LHCN-M2 (cell line): ENCODE measurements around the gene PDGFC. TPM values are rescaled to one million over a fixed set of nuclear protein-coding genes. Genes with fewer than 3 reads are reported as not detected.

Experiments used
- DNase-seq: peaks from one replicate; pipeline ENCODE4 v3.0.0-alpha.2; 2012; ENCODE audit warnings: low read depth
- polyA plus RNA-seq: library from polyadenylated mRNA; unstranded; fragments of >200 nt; gene quantifications from one replicate; pipeline ENCODE4 v1.2.1, GENCODE V29; 2012; ENCODE audit warnings: missing spikeins
- total RNA-seq: library from RNA; depleted of rRNA; stranded (reverse); fragments of >200 nt; gene quantifications from 2 replicates; pipeline ENCODE4 v1.2.3, GENCODE V29; 2014; rRNA removed

The PDGFC gene
- total RNA-seq: 89.3 and 107 TPM in 2 replicates
- polyA plus RNA-seq: 68.1 TPM

DNA sequence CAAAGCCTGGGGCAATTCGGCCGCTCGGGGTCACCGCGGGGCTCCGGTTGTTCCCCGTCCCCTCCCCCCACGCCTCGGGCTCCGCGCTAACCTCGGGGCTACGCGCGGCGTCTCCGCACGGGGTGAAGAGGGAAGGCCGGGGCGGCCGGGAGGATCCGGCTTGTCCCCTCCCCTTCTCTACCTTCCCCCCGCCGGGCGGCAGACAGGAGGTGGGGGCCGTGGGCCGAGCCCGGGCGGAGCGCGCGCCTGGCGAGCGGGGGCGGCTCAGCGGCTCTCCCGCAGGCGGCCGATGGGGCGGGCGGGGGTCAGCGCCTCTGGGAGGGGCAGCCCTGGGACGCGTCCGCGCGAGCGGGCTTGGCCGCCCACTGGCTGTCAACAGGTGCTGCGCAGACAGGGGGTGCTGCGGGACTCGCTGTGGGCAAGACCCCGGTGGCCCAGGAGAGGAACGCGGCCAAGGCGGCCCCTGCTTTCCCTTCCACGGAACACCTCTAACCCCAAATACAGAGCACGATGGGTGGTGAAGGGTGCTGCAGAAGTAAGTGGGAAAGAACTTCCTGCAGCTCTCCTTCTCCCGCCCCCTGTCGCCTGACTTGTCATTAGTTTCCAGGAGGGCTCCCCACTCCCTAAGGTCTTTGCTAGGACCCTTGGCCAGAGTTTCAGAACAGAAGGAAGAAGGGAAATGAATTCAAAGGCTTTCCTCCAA, at the start of gene PDGFC:
Gene PDGFC (minus strand): TSS at position 124 of the 703 bp plus-strand sequence. CDS start 896 bp downstream, outside the sequence.
- DNase-seq: peak; percentile 82

DNA sequence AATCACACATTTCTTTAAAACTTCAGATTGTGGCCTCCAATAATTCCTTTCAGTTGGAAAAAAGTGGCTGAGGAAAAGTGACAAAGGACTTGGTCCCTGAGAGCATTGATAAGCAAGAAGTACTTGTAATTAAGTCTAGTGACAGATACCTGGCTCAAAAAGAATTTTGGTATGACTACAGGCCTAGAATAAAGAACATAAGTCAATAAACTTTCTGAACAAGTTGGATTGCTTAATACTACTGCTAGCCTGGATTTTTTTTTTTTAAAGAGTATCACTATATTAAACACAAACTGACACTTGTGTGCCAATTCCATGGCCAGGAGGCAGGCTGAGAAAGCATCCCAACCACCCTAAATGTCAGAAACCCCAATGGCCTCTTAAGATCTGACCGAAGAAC, 49.3 kb upstream of the PDGFC start:
- DNase-seq: no peak

DNA sequence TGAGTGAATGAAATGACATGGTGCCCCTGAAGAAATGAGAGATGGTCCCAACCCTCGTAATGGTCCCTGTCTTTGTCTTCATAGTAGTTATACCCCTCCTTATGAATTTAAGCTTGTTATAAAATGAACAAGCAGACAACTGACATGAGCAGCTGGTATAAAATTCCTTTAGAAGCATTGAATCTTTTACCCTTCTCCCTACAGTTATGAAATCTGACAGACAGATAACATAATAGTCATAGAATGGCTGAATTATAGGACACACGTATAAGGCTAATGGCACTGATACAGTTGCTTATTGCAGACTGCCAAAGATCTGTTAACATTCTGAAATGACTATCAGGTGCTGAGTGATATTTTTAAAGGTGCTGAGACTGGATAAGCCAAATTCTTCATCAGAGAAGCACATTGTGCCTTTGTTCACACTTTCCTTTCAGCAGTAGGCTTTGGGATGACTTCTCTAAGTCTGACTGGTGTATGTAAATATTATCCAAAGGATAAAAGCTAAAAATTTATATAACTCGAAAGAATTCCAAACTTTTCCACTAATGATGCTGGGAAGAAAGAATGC, 47.4 kb upstream of the PDGFC start:
- no peak for DNase-seq

- DNase-seq: peak; percentile 92
Observed at GRCh38 chr4:157014621-157015591, 43.3 kb upstream of the PDGFC start.

DNA sequence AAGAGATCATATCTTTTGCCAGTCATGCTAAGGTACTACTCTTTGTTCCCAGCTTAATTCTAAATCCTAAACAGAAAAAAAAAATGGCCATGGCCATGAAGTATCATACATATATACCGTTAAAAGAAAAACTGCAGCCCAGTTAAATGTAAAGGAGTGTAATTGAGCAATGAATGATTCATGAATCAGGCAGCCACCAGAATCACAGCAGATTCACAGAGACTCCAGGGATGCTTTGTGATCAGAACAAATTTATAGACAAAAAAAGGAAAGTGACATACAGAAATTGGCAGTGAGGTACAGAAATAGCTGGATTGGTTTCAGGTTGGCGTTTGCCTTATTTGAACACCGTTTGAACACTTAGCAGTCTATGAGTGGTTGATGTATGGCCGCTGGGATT, 42.1 kb upstream of the PDGFC start:
- DNase-seq: no peak

GRCh38 chr4:157012781-157013180, 41.2 kb upstream of the PDGFC start:
- DNase-seq: peak; percentile 38

DNA sequence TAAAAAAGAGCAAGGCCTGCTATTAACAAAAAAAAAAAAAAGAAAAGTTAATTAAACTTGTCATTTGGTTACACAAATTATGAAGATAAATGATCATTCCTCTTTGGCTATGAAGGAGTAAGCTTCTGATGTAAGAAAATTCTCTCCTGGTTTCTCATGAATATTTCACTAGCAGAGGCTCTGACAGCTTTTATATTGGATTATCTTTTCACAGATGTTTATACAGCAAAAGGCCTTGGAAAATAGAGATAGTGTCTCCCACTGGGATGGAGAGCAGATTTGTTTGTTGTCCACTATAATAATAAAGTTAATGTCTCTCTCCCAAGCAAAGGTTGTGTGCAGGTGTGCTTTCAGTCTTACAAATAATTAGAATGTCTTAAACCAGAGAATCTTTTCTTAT, 40.7 kb upstream of the PDGFC start:
- no peak for DNase-seq

DNA sequence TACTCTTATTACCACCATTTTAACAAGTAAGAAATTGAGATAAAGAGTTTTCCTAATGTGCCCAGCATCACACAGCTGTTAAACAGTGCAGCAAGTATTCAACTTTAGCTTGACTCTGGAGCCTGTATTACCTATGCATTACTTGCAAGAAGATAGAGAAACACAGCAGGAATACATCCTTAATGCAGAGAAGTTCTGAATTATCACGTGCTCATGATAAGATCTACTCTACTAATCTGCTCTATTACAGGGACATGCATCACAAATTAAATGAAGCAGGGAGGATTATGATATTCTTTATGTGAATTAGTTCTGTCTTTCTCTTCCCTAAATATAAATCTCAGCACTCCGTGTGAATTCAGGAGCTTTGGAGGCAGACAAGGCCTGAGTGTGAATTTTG, 39.0 kb upstream of the PDGFC start:
- DNase-seq: no peak

- no peak for DNase-seq
Observed at GRCh38 chr4:157005831-157006230, 34.2 kb upstream of the PDGFC start.

GRCh38 chr4:157005193-157005592, 33.6 kb upstream of the PDGFC start:
- DNase-seq: no peak

GRCh38 chr4:157004279-157005161, 32.9 kb upstream of the PDGFC start:
- peak; percentile 54 for DNase-seq

DNA sequence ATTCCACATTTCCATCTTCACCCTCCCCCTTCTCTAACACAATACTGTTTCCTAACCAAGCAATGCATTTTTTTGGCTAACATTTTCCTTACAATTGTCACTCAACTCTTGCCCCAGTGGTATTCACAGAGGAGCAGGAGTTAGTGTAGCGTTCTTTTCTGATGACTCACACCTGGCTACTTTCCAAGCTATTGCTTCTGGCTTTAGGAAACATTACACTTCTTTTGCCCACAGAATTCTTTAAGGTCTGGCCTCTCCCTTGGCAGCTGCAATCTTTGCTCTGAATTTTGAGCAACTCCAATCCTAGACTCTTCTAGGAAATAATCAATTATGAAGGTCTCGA, 27.5 kb upstream of the PDGFC start:
- DNase-seq: peak; percentile 100

DNA sequence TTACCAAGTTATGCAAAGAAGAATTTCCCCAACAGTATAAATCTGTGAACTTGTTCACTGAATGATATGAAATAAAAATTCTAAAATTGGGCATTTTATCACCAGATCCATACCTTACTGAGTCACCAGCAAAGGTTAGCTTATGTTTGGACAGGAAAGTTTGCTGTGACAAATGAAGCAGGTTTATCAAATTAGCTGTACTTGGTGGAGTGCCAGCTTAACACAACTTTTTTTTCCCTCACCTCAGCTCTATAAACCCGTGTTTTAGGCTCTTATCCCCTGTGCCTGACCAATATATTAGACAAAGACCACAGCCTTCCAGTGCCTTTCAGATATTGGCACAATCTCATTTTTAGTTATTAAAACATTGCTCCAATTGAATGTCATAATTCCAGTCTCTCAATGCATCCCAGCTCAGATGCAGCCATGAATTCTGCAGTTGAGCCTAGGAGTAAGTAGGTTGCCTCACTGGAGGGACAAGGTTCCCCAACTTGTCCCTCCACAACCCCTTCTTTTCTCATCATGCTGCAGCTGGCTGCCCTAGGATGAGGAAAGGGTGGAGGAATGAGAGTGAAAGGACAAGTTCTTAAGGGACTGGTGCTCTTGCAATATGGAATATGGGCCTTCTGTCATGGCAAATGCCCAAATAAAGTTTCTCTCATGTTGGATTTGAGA, 27.0 kb upstream of the PDGFC start:
- no peak for DNase-seq

DNA sequence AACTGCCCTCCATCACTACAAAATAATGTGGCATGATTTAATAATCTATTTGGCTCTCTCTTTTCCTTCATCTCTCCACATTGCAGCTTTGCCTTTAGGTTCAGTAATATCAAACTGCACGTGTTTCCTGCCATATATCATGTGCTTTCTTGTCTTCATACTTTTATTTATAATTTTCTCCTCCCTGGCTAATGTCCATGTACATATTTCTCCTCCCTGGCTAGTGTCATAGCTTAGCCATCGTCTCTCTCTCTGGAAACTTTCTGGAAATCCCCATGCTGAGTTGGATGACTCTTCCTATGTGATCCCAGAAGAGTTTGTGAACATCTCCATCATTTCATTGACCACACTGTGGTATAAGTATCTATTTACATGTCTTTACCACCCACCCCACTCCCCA, 21.3 kb upstream of the PDGFC start:
- DNase-seq: no peak

- DNase-seq: no peak
Observed at GRCh38 chr4:156991161-156991560, 19.6 kb upstream of the PDGFC start.

GRCh38 chr4:156983366-156983765, 11.8 kb upstream of the PDGFC start:
- DNase-seq: peak; percentile 58

GRCh38 chr4:156981262-156981769, 9.7 kb upstream of the PDGFC start:
- no peak for DNase-seq

- DNase-seq: peak; percentile 95
Observed at GRCh38 chr4:156977435-156978160, 6.0 kb upstream of the PDGFC start.

GRCh38 chr4:156976147-156976546, 4.5 kb upstream of the PDGFC start:
- peak; percentile 95 for DNase-seq

- no peak for DNase-seq
Observed at GRCh38 chr4:156975686-156976085, 4.1 kb upstream of the PDGFC start.
